SH-SY5Y (cell line): ENCODE measurements around the gene ZNF418.
"Not testable (repeated sequence)": the region's sequence is repeated elsewhere in the genome, so short reads cannot be mapped to it uniquely, and the experiment has no call there.

Experiments
- GATA2 ChIP-seq: IDR thresholded peaks from 2 replicates; pipeline ENCODE4 v1.6.1; 2011; ENCODE audit warnings: mild to moderate bottlenecking, low read depth, low read length
- GATA3 ChIP-seq: IDR thresholded peaks from 2 replicates; pipeline ENCODE4 v1.6.1; 2011; ENCODE audit warnings: low read depth, mild to moderate bottlenecking, low read length, moderate library complexity

Gene ZNF418

GRCh38 chr19:57916168-57916995, 18.8 kb downstream of the ZNF418 start, which contains the start of gene ZNF417:
TSS of gene ZNF417 (minus strand) at chr19:57916592. CDS start at chr19:57916411, 181 bp downstream.
- TF ChIP-seq GATA2, GATA3: not testable (repeated sequence)

GRCh38 chr19:57914531-57914930, 20.7 kb downstream of the ZNF418 start:
- TF ChIP-seq GATA2 (no peak), GATA3 (no peak)

- TF ChIP-seq GATA3 (no peak), GATA2 (no peak)
Observed at GRCh38 chr19:57907394-57907793, 27.8 kb downstream of the ZNF418 start.

- no peak for TF ChIP-seq GATA3
- TF ChIP-seq GATA2: no peak
Observed at GRCh38 chr19:57905258-57905657, 29.9 kb downstream of the ZNF418 start.

- TF ChIP-seq GATA3 (no peak), GATA2 (no peak)
Observed at GRCh38 chr19:57903618-57904184, 31.5 kb downstream of the ZNF418 start.

GRCh38 chr19:57900311-57900710, 34.9 kb downstream of the ZNF418 start:
- TF ChIP-seq GATA2: no peak

- no peak for TF ChIP-seq GATA2
- TF ChIP-seq GATA3: no peak
Observed at GRCh38 chr19:57888560-57889231, 46.5 kb downstream of the ZNF418 start, which contains the start of gene ZNF814. TSS of gene ZNF814 (minus strand) at chr19:57889037. CDS start at chr19:57888802, 235 bp downstream.

GRCh38 chr19:57888107-57888559, 47.1 kb downstream of the ZNF418 start:
- TF ChIP-seq GATA3 (no peak), GATA2 (no peak)

- TF ChIP-seq GATA2 (no peak), GATA3 (no peak)
Observed at GRCh38 chr19:57887195-57887941, 47.8 kb downstream of the ZNF418 start.

- no peak for TF ChIP-seq GATA2
- no peak for TF ChIP-seq GATA3
Observed at GRCh38 chr19:57886046-57886445, 49.2 kb downstream of the ZNF418 start.

- TF ChIP-seq GATA2 (no peak), GATA3 (no peak)
Observed at GRCh38 chr19:57872450-57872849, 62.8 kb downstream of the ZNF418 start.
